Measurements from ENCODE around the gene CCL2. TPM values are rescaled to one million over a fixed set of nuclear protein-coding genes. Genes with fewer than 3 reads are reported as not detected.

CCL2 gene
- total RNA-seq, 1 donor from 2014 or later = not detected

DNA sequence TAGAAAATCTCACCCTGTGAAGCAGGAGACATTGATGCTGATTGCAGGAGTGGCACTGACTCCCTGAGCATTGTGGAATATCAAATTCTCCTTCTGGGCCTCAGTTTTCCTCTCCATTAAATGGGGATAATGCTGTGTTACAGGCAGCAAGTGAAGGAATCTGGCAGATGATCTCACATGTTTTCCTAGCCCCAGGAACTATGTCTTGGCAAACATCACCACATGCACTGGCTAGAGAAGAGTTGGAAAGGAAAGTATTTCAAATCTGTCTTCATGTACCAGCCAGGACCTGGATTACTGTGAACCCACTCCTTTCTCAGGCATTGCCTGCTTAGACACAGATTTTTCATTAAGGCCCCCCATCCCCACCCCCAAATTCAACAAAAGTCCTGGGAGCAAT lies 50.5 kb downstream of the CCL2 start:
- peaks cover 4% of the 10 kb centered on the region for H3K27me3 Mint-ChIP-seq (ENCODE audit: unreplicated experiment)
- peaks cover 9% of the 10 kb centered on the region for H3K36me3 Mint-ChIP-seq (ENCODE audit: unreplicated experiment)
- TF ChIP-seq, protein P1, sequence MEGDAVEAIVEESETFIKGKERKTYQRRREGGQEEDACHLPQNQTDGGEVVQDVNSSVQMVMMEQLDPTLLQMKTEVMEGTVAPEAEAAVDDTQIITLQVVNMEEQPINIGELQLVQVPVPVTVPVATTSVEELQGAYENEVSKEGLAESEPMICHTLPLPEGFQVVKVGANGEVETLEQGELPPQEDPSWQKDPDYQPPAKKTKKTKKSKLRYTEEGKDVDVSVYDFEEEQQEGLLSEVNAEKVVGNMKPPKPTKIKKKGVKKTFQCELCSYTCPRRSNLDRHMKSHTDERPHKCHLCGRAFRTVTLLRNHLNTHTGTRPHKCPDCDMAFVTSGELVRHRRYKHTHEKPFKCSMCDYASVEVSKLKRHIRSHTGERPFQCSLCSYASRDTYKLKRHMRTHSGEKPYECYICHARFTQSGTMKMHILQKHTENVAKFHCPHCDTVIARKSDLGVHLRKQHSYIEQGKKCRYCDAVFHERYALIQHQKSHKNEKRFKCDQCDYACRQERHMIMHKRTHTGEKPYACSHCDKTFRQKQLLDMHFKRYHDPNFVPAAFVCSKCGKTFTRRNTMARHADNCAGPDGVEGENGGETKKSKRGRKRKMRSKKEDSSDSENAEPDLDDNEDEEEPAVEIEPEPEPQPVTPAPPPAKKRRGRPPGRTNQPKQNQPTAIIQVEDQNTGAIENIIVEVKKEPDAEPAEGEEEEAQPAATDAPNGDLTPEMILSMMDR (IDR thresholded peaks at IDR 0.05; ENCODE audit: partially characterized antibody, unreplicated experiment) = no peak
- no peak overlapping the region for H3K27ac Mint-ChIP-seq (ENCODE audit: unreplicated experiment)
- no peaks in the 10 kb centered on the region for H3K4me1 Mint-ChIP-seq (ENCODE audit: low read depth, unreplicated experiment)
- no peak overlapping the region for H3K4me3 Mint-ChIP-seq (ENCODE audit: unreplicated experiment)
- DNase-seq = no peak
- H3K9me3 Mint-ChIP-seq (ENCODE audit: unreplicated experiment) = peaks cover 2% of the 10 kb centered on the region

DNA sequence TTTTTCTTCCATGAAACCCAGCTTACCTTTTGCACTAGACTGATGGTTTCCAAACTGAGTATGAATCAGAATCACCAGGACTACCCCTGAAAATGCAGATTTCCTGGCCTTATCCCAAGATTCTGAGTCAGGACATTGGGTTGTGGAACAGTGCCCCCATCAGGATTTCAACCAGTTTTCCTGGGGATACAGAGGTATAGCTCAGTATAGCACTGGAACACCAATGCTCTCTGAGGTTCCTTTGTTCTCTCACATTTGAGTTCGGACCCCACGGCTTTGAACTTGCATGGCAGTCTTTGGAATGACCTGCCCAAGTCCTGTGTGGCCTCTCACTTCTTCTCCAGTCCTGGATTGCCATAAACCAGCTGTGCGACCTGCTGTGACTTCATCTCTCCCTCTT lies 51.4 kb downstream of the CCL2 start:
- H3K4me3 Mint-ChIP-seq (ENCODE audit: unreplicated experiment) = no peak overlapping the region
- peaks cover 5% of the 10 kb centered on the region for H3K36me3 Mint-ChIP-seq (ENCODE audit: unreplicated experiment)
- H3K4me1 Mint-ChIP-seq (ENCODE audit: low read depth, unreplicated experiment) = no peaks in the 10 kb centered on the region
- TF ChIP-seq, protein P1 (IDR thresholded peaks at IDR 0.05; ENCODE audit: partially characterized antibody, unreplicated experiment) = no peak
- no peak for DNase-seq
- H3K27ac Mint-ChIP-seq (ENCODE audit: unreplicated experiment) = no peak overlapping the region
- H3K9me3 Mint-ChIP-seq (ENCODE audit: unreplicated experiment) = peaks cover 4% of the 10 kb centered on the region
- H3K27me3 Mint-ChIP-seq (ENCODE audit: unreplicated experiment) = peaks cover 4% of the 10 kb centered on the region

Other genes starting within 250 kb of the CCL2 start
- not detected for gene CCL7, start 14.9 kb downstream of the CCL2 start, total RNA-seq (ENCODE audit: unreplicated experiment)
- gene CCL11, start 30.5 kb downstream of the CCL2 start, total RNA-seq (ENCODE audit: unreplicated experiment) = not detected
- gene CCL8, start 64.2 kb downstream of the CCL2 start, total RNA-seq (ENCODE audit: unreplicated experiment) = not detected
- not detected for gene CCL13, start 101.2 kb downstream of the CCL2 start, total RNA-seq (ENCODE audit: unreplicated experiment)
- gene CCL1, start 107.9 kb downstream of the CCL2 start, total RNA-seq (ENCODE audit: unreplicated experiment) = not detected